GM19468 (cell line): Measurements from ENCODE around the gene TMEM209.
"Not testable (repeated sequence)": the region's sequence is repeated elsewhere in the genome, so short reads cannot be mapped to it uniquely, and the experiment has no call there.

Experiments
- ATAC-seq: cut with Tn5 transposase; IDR thresholded peaks from one replicate; pipeline ENCODE4 v1.9.1; 2021; ENCODE audit warnings: mild to moderate bottlenecking, moderate library complexity, moderate number of reproducible peaks; ENCODE audit not compliant: unreplicated experiment; ENCODE audit errors: extremely low read depth

The TMEM209 gene

GRCh38 chr7:130131964-130132875 lies 73.0 kb downstream of the TMEM209 start:
- ATAC-seq = no peak

- no peak for ATAC-seq
Observed at GRCh38 chr7:130131191-130131834, 73.9 kb downstream of the TMEM209 start.

GRCh38 chr7:130129011-130129411 lies 76.2 kb downstream of the TMEM209 start:
- no peak for ATAC-seq

- no peak for ATAC-seq
Observed at GRCh38 chr7:130127821-130128317, 77.3 kb downstream of the TMEM209 start.

GRCh38 chr7:130127404-130127803 lies 77.8 kb downstream of the TMEM209 start:
- ATAC-seq = no peak

- ATAC-seq = not testable (repeated sequence)
Observed at GRCh38 chr7:130126840-130127239, 78.4 kb downstream of the TMEM209 start.

- no peak for ATAC-seq
Observed at GRCh38 chr7:130124711-130125110, 80.5 kb downstream of the TMEM209 start.

- ATAC-seq = no peak
Observed at GRCh38 chr7:130123501-130123900, 81.7 kb downstream of the TMEM209 start.

- ATAC-seq = no peak
Observed at GRCh38 chr7:130118801-130119200, 86.4 kb downstream of the TMEM209 start.

- ATAC-seq = no peak
Observed at GRCh38 chr7:130118294-130118693, 86.9 kb downstream of the TMEM209 start.

- no peak for ATAC-seq
Observed at GRCh38 chr7:130114776-130115175, 90.4 kb downstream of the TMEM209 start.
